Measurements from ENCODE around the gene MICAL2.

GRCh38 chr11:12195768-12196167 is 85.4 kb downstream of the MICAL2 start:
- no peak for TF ChIP-seq ZNF350 (tag by site-specific recombination; IDR thresholded peaks at IDR 0.05)
- no peak for TF ChIP-seq SP2 (tag by site-specific recombination; IDR thresholded peaks at IDR 0.05)
- TF ChIP-seq SALL2 (tag by site-specific recombination; IDR thresholded peaks at IDR 0.05; ENCODE audit: borderline replicate concordance) = no peak
- no peak for TF ChIP-seq CTCF (tag by site-specific recombination; IDR thresholded peaks at IDR 0.05)
- TF ChIP-seq ZNF394 (tag by site-specific recombination; IDR thresholded peaks at IDR 0.05; ENCODE audit: borderline replicate concordance) = no peak
- TF ChIP-seq ZNF423 (tag by site-specific recombination; IDR thresholded peaks at IDR 0.05) = no peak
- TF ChIP-seq ZNF510 (tag by site-specific recombination; IDR thresholded peaks at IDR 0.05; ENCODE audit: insufficient replicate concordance) = no peak
- no peak for TF ChIP-seq ZBTB8A (tag by site-specific recombination; IDR thresholded peaks at IDR 0.05)
- no peak for TF ChIP-seq HOXA7 (CRISPR knock-in tag; IDR thresholded peaks at IDR 0.05; ENCODE audit: borderline replicate concordance)
- no peak for TF ChIP-seq ZBTB6 (tag by site-specific recombination; IDR thresholded peaks at IDR 0.05)

Data from HEK293 (cell line).